OCI-LY7 (cell line): ENCODE measurements around the gene MLLT10.

ENCODE experiments used
- CTCF ChIP-seq: fragments of 200-600 bp; sonication (generic); conservative IDR thresholded peaks from 2 replicates; pipeline ENCODE4 v1.5.1; 2014; ENCODE audit warnings: mild to moderate bottlenecking, antibody characterized with exemption, low read length, moderate library complexity, mixed read lengths
- EZH2phosphoT487 ChIP-seq: fragments of 200-600 bp; sonication (generic); IDR thresholded peaks from 2 replicates; pipeline ENCODE4 v1.6.1; 2018; ENCODE audit warnings: low read depth, borderline replicate concordance, mild to moderate bottlenecking, mixed run types, antibody characterized with exemption, low read length, moderate library complexity, mixed read lengths

GRCh38 chr10:21727452-21728168 is 193.6 kb downstream of the MLLT10 start:
- no peak for TF ChIP-seq CTCF
- TF ChIP-seq EZH2phosphoT487 = no peak
